AG09319 (cell line): ENCODE data around the gene GRIP1.

ENCODE experiments used
- DNase-seq: peaks from one replicate; pipeline ENCODE4 v3.0.0-alpha.2; 2010; ENCODE audit warnings: low read depth; ENCODE audit errors: extremely low read depth
- CTCF ChIP-seq: IDR thresholded peaks from 2 replicates; pipeline ENCODE4 v1.5.1; 2011; ENCODE audit warnings: low read depth, mild to moderate bottlenecking, inconsistent platforms, low read length, moderate library complexity

GRIP1 gene

DNA sequence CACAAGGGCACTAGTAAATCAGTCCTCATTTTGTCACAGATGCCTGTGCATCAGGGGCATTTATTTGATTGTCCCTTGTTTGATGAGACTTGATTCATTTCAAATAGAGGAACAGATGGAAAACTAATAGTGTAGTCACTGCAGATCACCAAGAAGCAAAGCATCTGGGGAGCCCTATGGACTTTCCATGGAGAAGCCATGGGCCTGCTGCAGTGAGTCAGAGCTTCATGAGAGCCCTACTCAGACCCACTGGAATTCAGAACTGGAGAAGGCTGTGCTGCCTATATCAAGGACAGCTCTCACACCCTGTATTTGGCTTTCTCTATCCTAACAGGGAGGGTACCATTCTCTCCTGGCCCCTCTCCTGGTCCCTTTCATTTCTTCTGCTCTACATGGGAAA, 126.2 kb downstream of the GRIP1 start:
- TF ChIP-seq CTCF: no peak

GRCh38 chr12:66550626-66551025, 128.2 kb downstream of the GRIP1 start:
- no peak for DNase-seq
- no peak for TF ChIP-seq CTCF

More for the DNA sequence above, 126.2 kb downstream of the GRIP1 start:
- no peak for DNase-seq

- TF ChIP-seq CTCF: no peak
- no peak for DNase-seq
These were observed 129.9 kb downstream of the GRIP1 start for GRCh38 chr12:66549050-66549389.

- TF ChIP-seq CTCF: no peak
- no peak for DNase-seq
These were observed 130.4 kb downstream of the GRIP1 start for GRCh38 chr12:66548338-66549049.

DNA sequence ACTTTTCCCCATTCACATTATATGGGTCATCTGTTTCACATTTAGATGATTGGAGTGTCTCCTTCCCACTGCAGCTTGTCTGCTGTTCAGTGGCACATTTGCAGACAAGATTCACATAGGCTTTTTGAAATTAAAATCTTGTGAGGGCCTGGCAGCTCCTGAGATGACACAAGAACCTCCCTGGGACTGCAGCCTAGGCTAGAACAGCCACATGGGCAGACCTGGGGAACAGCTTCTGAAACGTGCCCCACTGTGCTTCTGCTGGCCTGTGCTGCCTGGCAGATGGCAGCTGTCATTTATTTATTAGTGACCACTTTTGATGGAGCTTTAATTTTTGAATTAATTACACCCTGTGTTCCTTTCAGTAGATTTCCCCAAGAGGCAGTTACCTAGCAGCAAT, 137.4 kb downstream of the GRIP1 start:
- TF ChIP-seq CTCF: no peak
- DNase-seq: no peak

GRCh38 chr12:66539431-66539830, 139.4 kb downstream of the GRIP1 start:
- no peak for TF ChIP-seq CTCF
- no peak for DNase-seq

DNA sequence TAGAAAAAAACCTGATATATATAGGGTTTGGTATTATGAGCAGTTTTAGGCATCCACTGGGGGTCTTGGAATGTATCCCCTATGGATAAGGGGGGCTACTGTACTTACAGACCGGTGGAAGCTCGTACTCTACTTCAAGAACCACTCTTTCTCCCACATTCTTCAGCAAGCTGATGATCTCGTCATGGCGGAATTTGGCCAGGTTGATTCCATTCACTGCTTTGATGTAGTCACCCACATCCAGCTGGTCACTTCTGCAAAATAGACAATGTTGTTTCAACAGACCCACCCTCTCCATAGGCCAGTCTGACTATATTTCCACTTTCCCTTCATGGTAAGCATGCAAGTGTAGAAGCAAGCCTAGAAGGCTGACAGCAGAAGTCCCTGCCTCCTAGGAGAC, 139.9 kb downstream of the GRIP1 start:
- DNase-seq: no peak
- no peak for TF ChIP-seq CTCF
